ENCODE results near the gene CAPN15.

CAPN15 gene

DNA sequence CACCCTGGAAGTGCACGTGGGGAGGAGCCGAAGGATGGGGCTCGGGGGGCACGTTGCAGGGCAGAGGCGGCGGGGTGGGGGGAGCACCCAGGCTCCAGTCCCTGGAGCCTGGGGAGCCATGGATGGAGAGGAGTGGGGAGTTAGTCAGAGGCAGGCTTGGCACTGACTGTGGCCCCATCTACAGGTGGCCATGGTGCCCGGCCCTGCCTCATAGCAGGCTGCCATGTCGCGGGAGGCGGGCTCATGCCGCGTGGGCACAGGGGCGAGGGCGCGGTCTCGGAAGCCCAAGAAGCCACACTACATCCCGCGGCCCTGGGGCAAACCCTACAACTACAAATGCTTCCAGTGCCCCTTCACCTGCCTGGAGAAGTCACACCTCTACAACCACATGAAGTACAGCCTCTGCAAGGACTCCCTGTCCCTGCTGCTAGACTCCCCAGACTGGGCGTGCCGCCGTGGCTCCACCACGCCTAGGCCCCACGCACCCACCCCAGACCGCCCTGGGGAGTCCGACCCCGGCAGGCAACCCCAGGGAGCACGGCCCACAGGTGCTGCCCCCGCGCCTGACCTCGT is 35.6 kb downstream of the CAPN15 start:
- ChIA-PET CTCF (no interaction called here), POLR2A (no interaction called here)
- H3K4me3 ChIP-seq (ENCODE audit: low read depth, low read length), result no peak overlapping the region
- TF ChIP-seq, protein P1, sequence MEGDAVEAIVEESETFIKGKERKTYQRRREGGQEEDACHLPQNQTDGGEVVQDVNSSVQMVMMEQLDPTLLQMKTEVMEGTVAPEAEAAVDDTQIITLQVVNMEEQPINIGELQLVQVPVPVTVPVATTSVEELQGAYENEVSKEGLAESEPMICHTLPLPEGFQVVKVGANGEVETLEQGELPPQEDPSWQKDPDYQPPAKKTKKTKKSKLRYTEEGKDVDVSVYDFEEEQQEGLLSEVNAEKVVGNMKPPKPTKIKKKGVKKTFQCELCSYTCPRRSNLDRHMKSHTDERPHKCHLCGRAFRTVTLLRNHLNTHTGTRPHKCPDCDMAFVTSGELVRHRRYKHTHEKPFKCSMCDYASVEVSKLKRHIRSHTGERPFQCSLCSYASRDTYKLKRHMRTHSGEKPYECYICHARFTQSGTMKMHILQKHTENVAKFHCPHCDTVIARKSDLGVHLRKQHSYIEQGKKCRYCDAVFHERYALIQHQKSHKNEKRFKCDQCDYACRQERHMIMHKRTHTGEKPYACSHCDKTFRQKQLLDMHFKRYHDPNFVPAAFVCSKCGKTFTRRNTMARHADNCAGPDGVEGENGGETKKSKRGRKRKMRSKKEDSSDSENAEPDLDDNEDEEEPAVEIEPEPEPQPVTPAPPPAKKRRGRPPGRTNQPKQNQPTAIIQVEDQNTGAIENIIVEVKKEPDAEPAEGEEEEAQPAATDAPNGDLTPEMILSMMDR (IDR thresholded peaks at IDR 0.05; ENCODE audit: insufficient read depth, low read length, missing control alignments), result no peak
- DNase-seq (ENCODE audit: low read depth, low spot score), result no peak

DNA sequence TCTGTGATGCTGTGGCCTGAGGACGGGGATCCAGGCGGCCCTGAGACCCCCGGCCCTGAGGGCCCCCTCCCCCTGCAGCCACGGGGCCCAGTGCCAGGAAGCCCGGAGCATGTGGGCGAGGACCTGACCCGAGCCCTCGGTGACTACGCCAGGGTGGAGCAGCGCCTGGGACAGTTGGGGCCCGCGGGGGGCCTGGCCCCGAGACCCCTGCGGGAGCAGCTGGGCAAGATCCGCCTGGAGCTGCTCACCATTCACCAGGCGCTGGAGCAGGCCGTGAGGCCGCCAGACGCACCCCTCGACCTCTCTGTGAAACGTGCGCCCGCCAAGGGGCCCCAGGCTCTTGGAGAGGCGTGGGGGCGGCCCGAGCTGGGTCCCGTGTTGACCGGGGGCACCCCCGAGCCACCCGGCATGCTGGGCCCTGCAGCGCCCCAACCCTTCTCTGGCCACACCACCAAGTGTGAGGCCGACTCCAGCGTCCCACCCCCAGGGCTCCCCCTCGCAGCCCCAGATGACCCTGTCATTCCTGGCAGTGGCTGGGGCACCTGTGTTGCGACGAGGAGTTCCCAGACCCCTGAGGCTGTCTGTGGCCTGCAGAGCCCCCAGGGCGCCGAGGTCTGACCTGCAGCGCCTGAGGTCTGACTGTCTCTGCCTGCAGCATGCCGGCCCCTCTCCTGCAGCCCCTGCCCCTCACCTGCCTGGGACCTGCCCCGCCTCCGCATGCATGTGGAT is 37.3 kb downstream of the CAPN15 start:
- DNase-seq (ENCODE audit: low read depth, low spot score), result no peak
- ChIA-PET POLR2A (no interaction called here), CTCF (no interaction called here)
- TF ChIP-seq, protein P1 (IDR thresholded peaks at IDR 0.05; ENCODE audit: insufficient read depth, low read length, missing control alignments), result no peak
- no peak overlapping the region for H3K4me3 ChIP-seq (ENCODE audit: low read depth, low read length)

DNA sequence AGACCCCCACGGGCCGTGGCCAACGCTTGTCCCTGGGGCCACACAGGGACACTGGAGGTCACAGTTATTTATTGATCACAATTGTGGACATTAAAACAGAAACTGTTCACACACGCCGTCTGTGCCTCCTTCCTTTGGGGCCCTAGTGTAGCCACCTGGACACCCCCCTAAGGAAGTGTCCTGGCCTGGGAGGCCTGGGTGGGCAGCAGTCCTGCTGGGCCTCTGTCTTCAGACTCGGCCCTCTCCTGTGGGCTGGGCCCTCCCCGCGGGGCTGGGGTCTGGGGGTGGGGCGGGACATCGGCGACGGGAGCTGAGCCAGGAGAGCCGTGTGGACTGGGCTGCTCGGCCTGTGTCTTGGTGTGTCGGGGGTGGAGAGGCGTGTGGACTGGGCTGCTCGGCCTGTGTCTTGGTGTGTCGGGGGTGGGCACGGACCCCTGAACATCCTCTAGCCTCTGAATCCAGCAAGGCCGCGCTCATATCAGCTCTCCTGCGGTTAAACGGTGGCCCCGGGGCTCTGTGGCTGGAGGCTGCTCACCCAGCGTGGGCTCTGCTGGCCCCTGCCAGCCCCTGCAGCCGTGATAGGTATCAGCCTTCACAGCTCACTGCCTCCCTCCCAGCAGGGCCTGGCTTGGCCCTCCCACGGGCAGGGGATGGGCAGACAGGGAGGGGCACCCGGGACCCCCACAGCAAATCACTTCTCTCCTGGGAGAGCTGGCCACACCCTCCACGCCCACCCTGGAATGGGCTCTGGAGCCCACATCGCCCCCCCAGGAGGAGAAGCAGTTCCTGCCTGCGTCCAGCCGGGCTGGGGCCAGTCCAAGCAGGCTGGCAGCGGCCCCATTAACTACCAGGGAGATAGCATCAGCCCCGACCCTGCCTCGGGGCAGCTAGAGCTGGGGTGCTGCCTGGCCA is 38.2 kb downstream of the CAPN15 start:
- no peak for DNase-seq (ENCODE audit: low read depth, low spot score)
- H3K4me3 ChIP-seq (ENCODE audit: low read depth, low read length), result no peak overlapping the region
- CTCF ChIA-PET, result no interaction called here
- TF ChIP-seq, protein P1 (IDR thresholded peaks at IDR 0.05; ENCODE audit: insufficient read depth, low read length, missing control alignments), result no peak
- POLR2A ChIA-PET, result no interaction called here

DNA sequence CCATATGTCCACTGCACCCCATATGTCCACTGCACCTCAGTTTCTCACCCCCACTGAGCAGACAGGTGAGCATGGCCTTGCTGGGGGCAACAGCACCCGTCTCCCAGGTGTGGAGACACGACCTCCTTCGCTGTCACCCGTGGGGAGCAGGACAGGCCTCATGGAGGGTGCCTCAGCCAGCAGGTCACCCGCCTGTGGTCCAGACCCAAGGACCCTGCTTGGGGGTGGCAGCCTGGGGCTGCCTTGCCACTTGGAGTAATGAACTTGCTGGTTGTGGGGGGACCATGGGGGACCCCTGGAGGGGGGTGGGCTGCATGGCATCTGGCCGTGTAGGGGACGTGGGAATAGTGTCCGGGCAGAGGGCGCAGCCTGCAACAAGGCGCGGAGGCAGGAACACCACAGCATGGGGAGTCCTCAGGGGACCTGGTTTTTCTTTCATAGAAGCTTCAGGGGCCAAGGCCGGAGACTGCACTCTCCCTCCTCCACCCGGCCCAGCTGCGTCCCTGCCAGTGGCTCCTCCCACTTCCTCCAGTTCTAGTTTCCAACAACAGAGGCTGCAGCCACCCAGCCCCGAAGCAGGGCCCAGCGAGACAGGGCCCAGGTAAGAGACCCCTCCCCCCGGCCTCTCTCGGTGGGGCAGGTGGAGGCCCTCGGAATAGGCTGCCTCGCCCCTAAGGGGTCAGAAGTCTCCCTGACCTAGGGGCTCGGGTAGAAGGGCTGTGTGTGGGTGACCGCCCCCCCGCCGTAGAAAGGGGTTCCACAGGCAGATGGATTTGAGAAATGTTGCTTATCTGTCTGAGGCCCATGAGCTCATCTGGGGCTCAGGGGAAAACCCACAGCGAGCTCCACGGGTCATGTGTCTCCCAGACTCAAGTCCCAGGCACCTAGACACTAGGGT is 39.2 kb downstream of the CAPN15 start, which contains the start of gene NHLRC4:
Gene NHLRC4 (plus strand): TSS at position 531 of the 898 bp plus-strand sequence. CDS start 1,043 bp downstream, outside the sequence.
- TF ChIP-seq, protein P1 (IDR thresholded peaks at IDR 0.05; ENCODE audit: insufficient read depth, low read length, missing control alignments), result no peak
- CTCF ChIA-PET, result interaction anchor here (1.4 kb wide), 1 partner anchor 10 kb away, joined by 5 read pairs; no protein-coding TSS in a partner anchor
- DNase-seq (ENCODE audit: low read depth, low spot score), result no peak
- POLR2A ChIA-PET, result interaction anchor here (0.9 kb wide), 1 partner anchor 11 kb away, joined by 3 read pairs; no protein-coding TSS in a partner anchor
- H3K4me3 ChIP-seq (ENCODE audit: low read depth, low read length), result 0 out of 2 replicates have a peak within 1 kb of the TSS, but pooled peaks have one; percentile 15

DNA sequence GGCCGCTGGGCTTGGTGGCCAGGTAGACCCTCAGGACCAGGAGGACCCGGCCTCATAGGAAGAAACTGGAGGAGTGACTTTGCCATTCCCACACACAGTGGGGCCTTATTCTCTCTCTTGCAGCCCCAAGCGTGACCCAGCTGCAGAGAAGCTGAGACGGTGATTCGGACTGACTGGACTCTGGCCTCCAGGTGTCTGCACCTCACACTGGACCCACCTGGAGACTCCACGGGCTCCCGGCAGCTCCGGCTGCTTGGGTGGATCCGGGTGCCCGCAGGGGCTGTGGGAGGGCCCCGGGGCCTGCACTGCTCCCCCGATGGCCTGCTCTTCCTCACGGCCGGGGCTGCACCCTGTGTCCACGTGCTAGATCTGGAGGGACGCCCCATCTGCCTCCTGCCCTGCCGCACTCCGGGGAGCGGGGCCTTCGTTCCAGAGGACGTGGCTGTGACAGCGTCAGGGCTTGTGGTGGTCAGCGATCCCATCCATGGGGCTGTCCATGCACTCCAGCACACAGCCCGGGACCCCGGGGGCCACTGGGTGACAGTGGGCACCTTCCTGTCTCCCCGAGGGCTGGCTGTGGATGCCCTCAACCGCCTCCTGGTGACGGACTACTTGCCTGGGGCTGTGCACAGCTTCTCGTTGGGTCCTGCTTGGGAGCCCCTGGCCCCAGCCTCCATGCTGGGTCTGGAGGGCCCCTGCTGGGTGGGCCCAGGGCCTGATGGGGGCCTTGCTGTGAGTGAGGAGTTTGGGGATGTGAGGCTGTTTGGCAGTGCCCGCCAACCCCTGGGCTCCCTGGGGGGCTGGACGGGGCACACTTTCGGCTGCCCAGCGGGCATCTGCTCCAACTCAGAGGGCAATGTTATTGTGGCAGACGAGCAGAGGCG is 40.1 kb downstream of the CAPN15 start:
- H3K4me3 ChIP-seq (ENCODE audit: low read depth, low read length), result no peak overlapping the region
- TF ChIP-seq, protein P1 (IDR thresholded peaks at IDR 0.05; ENCODE audit: insufficient read depth, low read length, missing control alignments), result no peak
- CTCF ChIA-PET, result interaction anchor here (1.4 kb wide), 1 partner anchor 9 kb away, joined by 5 read pairs; no protein-coding TSS in a partner anchor
- no peak for DNase-seq (ENCODE audit: low read depth, low spot score)
- POLR2A ChIA-PET, result interaction anchor here (0.9 kb wide), 1 partner anchor 10 kb away, joined by 3 read pairs; no protein-coding TSS in a partner anchor
